ENCODE results near the gene MCM7. TPM values are rescaled to one million over a fixed set of nuclear protein-coding genes. Genes with fewer than 3 reads are reported as not detected.
A peak's percentile ranks its signal among the peaks of the same experiment; 100 is the strongest.

MCM7 gene
- total RNA-seq, 1 donor from 2014 or later = 244 TPM

DNA sequence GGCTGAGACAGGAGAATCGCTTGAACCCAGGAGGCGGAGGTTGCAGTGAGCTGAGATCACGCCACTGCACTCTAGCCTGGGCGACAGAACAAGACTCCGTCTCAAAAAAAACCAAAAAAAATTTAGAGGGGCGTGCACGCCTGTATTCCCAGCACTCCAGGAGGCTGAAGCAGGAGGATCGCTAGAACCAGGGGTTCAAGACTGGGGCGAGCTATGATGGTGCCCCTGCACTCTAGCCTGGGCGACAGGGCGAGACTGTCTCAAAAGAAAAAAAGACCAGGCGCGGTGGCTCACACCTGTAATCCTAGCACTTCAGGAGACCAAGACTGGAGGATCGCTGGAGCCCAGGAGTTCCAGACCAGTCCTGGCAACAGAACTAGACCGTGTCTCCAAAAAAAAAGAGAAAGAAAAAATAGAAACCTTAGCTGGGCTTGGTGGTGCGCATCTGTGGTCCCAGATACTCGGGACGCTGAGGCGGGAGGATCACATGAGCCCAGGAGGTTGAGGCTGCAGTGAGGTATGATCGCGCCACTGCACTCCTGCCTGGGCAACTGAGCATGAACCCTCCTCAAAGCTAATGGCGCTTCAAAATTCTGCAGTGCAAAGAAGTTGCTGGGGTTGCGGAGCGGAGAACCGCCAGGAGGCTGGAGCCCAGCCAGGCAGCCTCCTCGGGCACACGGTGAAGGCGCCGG is 25.2 kb upstream of the MCM7 start:
- H3K4me1 Mint-ChIP-seq (ENCODE audit: unreplicated experiment) = peaks cover 17% of the 10 kb centered on the region
- peak overlapping the region; percentile 100 for H3K4me3 Mint-ChIP-seq
- TF ChIP-seq, protein P1, sequence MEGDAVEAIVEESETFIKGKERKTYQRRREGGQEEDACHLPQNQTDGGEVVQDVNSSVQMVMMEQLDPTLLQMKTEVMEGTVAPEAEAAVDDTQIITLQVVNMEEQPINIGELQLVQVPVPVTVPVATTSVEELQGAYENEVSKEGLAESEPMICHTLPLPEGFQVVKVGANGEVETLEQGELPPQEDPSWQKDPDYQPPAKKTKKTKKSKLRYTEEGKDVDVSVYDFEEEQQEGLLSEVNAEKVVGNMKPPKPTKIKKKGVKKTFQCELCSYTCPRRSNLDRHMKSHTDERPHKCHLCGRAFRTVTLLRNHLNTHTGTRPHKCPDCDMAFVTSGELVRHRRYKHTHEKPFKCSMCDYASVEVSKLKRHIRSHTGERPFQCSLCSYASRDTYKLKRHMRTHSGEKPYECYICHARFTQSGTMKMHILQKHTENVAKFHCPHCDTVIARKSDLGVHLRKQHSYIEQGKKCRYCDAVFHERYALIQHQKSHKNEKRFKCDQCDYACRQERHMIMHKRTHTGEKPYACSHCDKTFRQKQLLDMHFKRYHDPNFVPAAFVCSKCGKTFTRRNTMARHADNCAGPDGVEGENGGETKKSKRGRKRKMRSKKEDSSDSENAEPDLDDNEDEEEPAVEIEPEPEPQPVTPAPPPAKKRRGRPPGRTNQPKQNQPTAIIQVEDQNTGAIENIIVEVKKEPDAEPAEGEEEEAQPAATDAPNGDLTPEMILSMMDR (conservative IDR thresholded peaks at IDR 0.05) = peak; percentile 23
- peak overlapping the region; percentile 100 for H3K27ac Mint-ChIP-seq
- H3K9me3 Mint-ChIP-seq = no peaks in the 10 kb centered on the region
- no peaks in the 10 kb centered on the region for H3K27me3 Mint-ChIP-seq
- no peak for DNase-seq (ENCODE audit: extremely low spot score, unreplicated experiment)
- no peaks in the 10 kb centered on the region for H3K36me3 Mint-ChIP-seq

DNA sequence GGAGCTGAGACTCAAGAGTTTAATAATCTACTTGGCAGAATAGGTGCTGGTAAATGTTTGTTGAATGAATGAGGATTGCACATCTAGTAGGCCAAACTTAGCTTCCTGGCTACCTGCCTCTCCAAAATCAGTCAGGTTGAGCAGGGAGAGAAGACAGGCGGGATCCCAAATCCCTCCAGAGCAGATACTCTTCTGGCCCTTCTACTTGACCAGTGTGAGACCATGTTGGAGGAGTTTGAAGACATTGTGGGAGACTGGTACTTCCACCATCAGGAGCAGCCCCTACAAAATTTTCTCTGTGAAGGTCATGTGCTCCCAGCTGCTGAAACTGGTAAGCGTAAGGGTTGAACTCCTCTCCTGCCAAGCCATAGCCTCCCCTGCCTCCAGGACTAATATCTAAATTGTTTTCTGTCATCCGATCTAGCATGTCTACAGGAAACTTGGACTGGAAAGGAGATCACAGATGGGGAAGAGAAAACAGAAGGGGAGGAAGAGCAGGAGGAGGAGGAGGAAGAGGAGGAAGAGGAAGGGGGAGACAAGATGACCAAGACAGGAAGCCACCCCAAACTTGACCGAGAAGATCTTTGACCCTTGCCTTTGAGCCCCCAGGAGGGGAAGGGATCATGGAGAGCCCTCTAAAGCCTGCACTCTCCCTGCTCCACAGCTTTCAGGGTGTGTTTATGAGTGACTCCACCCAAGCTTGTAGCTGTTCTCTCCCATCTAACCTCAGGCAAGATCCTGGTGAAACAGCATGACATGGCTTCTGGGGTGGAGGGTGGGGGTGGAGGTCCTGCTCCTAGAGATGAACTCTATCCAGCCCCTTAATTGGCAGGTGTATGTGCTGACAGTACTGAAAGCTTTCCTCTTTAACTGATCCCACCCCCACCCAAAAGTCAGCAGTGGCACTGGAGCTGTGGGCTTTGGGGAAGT is 23.4 kb upstream of the MCM7 start:
- H3K27ac Mint-ChIP-seq = peak overlapping the region; percentile 39
- TF ChIP-seq, protein P1 (conservative IDR thresholded peaks at IDR 0.05) = no peak
- peaks cover 23% of the 10 kb centered on the region for H3K4me1 Mint-ChIP-seq (ENCODE audit: unreplicated experiment)
- H3K4me3 Mint-ChIP-seq = peak overlapping the region; percentile 100
- H3K36me3 Mint-ChIP-seq = no peaks in the 10 kb centered on the region
- H3K9me3 Mint-ChIP-seq = no peaks in the 10 kb centered on the region
- no peak for DNase-seq (ENCODE audit: extremely low spot score, unreplicated experiment)
- H3K27me3 Mint-ChIP-seq = no peaks in the 10 kb centered on the region

DNA sequence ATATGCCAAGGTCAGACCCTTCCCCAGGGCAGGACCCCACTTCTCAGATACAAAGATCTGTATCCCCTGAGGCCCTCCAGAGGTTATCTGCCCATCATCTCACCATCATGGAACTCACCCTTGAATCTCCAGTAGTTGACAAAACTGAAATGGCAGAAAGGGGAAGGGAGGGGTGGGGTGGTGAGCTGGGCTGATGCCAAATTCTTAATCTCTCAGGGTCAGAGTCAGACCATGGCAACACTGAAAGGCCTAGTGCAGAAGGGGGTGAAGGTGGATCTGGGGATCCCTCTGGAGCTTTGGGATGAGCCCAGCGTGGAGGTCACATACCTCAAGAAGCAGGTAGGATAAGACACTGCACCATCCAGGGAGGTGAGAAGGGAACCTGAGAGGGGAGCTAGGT is 21.4 kb upstream of the MCM7 start:
- Mint-ChIP-seq H3K27me3 (no peaks in the 10 kb centered on the region), H3K27ac (no peak overlapping the region), H3K4me3 (peak overlapping the region; percentile 54), H3K36me3 (peaks cover 5% of the 10 kb centered on the region), H3K4me1 (ENCODE audit: unreplicated experiment) (peaks cover 17% of the 10 kb centered on the region), H3K9me3 (no peaks in the 10 kb centered on the region)
- TF ChIP-seq, protein P1 (conservative IDR thresholded peaks at IDR 0.05) = no peak
- no peak for DNase-seq (ENCODE audit: extremely low spot score, unreplicated experiment)

DNA sequence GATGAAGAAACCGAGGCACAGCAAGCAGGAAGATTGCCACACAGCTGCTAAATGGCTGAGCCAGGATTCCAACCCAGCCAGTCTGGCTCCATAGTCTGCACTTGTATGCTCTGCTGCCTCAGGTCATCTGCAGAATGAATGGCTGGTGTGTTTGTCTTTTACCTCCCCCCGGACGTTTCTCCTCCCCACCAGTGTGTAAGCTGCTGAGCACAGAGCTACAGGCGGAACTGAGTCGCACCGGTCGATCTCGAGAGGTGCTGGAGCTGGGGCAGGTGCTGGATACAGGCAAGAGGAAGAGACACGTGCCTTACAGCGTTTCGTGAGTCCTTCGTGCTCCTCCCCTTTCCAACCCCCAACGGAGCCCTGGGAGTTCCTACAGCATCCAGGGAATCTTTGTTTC is 20.9 kb upstream of the MCM7 start:
- Mint-ChIP-seq H3K36me3 (peaks cover 5% of the 10 kb centered on the region), H3K4me1 (ENCODE audit: unreplicated experiment) (peaks cover 17% of the 10 kb centered on the region), H3K27ac (peak overlapping the region; percentile 43), H3K4me3 (peak overlapping the region; percentile 49), H3K27me3 (no peaks in the 10 kb centered on the region), H3K9me3 (no peaks in the 10 kb centered on the region)
- TF ChIP-seq, protein P1 (conservative IDR thresholded peaks at IDR 0.05) = no peak
- DNase-seq (ENCODE audit: extremely low spot score, unreplicated experiment) = no peak

DNA sequence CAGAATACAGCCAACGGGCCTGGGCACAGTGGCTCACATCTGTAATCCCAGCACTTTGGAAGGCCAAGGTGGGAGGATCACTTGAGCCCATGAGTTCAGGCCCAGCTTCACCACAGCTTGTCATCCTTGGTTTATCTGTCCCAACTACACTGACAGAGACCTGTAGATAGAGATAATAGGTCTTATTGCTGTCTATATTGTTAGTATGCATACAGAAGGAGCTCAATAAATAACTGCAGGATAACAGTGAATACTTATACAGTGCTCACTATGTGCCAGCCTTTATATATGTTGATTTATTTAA is 19.5 kb upstream of the MCM7 start:
- H3K9me3 Mint-ChIP-seq = no peaks in the 10 kb centered on the region
- peak overlapping the region; percentile 99 for H3K27ac Mint-ChIP-seq
- no peaks in the 10 kb centered on the region for H3K27me3 Mint-ChIP-seq
- DNase-seq (ENCODE audit: extremely low spot score, unreplicated experiment) = no peak
- H3K4me3 Mint-ChIP-seq = peak overlapping the region; percentile 95
- peaks cover 12% of the 10 kb centered on the region for H3K36me3 Mint-ChIP-seq
- TF ChIP-seq, protein P1 (conservative IDR thresholded peaks at IDR 0.05) = no peak
- peaks cover 13% of the 10 kb centered on the region for H3K4me1 Mint-ChIP-seq (ENCODE audit: unreplicated experiment)

Measured in type B pancreatic cell (in vitro differentiated cells).